ENCODE results near the gene SLC37A1.

SLC37A1 gene

GRCh38 chr21:42495027-42495426 lies 18.6 kb upstream of the SLC37A1 start:
- no peak overlapping the region for H3K27ac ChIP-seq (ENCODE audit: insufficient read depth in 1 of 2, low read depth in 1 of 2, low read length in 2 of 2, poor library complexity in 1 of 2, severe bottlenecking in 2 of 2)
- no peaks in the 10 kb centered on the region for H3K27me3 ChIP-seq (replicated peaks in 2 of 5; ENCODE audit: control insufficient read depth in 4 of 5, insufficient read depth in 5 of 5, low read length in 4 of 5)
- peak overlapping the region in 1 of 7 experiments; percentile 85 for H3K4me3 ChIP-seq (ENCODE audit: control insufficient read depth in 1 of 7, extremely low read depth in 1 of 7, insufficient read depth in 4 of 7, low read depth in 2 of 7, low read length in 6 of 7)
- no peaks in the 10 kb centered on the region for H3K9me3 ChIP-seq (ENCODE audit: control extremely low read depth in 1 of 5, control insufficient read depth in 4 of 5, insufficient read depth in 2 of 5, low read depth in 1 of 5, low read length in 4 of 5)
- ChIA-PET POLR2A (no interaction called here), CTCF (interaction anchor here (1.0 to 1.5 kb wide), 3 partner anchors 8 to 28 kb away, joined by 3 to 5 read pairs (median 5); no protein-coding TSS in a partner anchor)
- H3K4me1 ChIP-seq (ENCODE audit: control extremely low read depth in 1 of 4, control insufficient read depth in 4 of 4, insufficient read depth in 4 of 4, low read length in 3 of 4): peaks cover 16 to 59% (median 44%) of the 10 kb centered on the region in 4 experiments
- H3K36me3 ChIP-seq (ENCODE audit: control insufficient read depth in 4 of 4, insufficient read depth in 4 of 4, low read length in 3 of 4): no peaks in the 10 kb centered on the region
- DNase-seq: no peak
- WGBS (ENCODE audit: insufficient coverage): 96% methylated on average over 5 of the region's 5 CpGs

GRCh38 chr21:42495765-42496119 lies 17.9 kb upstream of the SLC37A1 start:
- H3K4me3 ChIP-seq (ENCODE audit: control insufficient read depth in 1 of 7, extremely low read depth in 1 of 7, insufficient read depth in 4 of 7, low read depth in 2 of 7, low read length in 6 of 7): peak overlapping the region; percentile 4 to 85 (median 69)
- 3% methylated on average over 17 of the region's 18 CpGs for WGBS (ENCODE audit: insufficient coverage)
- H3K9me3 ChIP-seq (ENCODE audit: control extremely low read depth in 1 of 5, control insufficient read depth in 4 of 5, insufficient read depth in 2 of 5, low read depth in 1 of 5, low read length in 4 of 5): no peaks in the 10 kb centered on the region
- H3K36me3 ChIP-seq (ENCODE audit: control insufficient read depth in 4 of 4, insufficient read depth in 4 of 4, low read length in 3 of 4): no peaks in the 10 kb centered on the region
- H3K27me3 ChIP-seq (replicated peaks in 2 of 5; ENCODE audit: control insufficient read depth in 4 of 5, insufficient read depth in 5 of 5, low read length in 4 of 5): no peaks in the 10 kb centered on the region
- peaks cover 16 to 52% (median 39%) of the 10 kb centered on the region in 4 experiments for H3K4me1 ChIP-seq (ENCODE audit: control extremely low read depth in 1 of 4, control insufficient read depth in 4 of 4, insufficient read depth in 4 of 4, low read length in 3 of 4)
- no peak for DNase-seq
- ChIA-PET CTCF (interaction anchor here (0.9 to 1.5 kb wide), 5 partner anchors 8 to 29 kb away, joined by 3 to 5 read pairs (median 4); no protein-coding TSS in a partner anchor), POLR2A (interaction anchor here (0.8 kb wide), 1 partner anchor 18 kb away, joined by 3 read pairs; the partner anchor contains the start of gene SLC37A1)
- peak overlapping the region in 1 of 2 experiments; percentile 41 for H3K27ac ChIP-seq (ENCODE audit: insufficient read depth in 1 of 2, low read depth in 1 of 2, low read length in 2 of 2, poor library complexity in 1 of 2, severe bottlenecking in 2 of 2)

GRCh38 chr21:42496120-42496838 lies 17.4 kb upstream of the SLC37A1 start, which contains the start of gene RSPH1:
Gene RSPH1, minus strand, starts transcription at chr21:42496224. Its CDS starts 38 bp downstream, at chr21:42496186.
- Histone ChIP-seq H3K27me3 (replicated peaks in 2 of 5; ENCODE audit: control insufficient read depth in 4 of 5, insufficient read depth in 5 of 5, low read length in 4 of 5) (no peaks in the 10 kb centered on the region), H3K4me3 (ENCODE audit: control insufficient read depth in 1 of 7, extremely low read depth in 1 of 7, insufficient read depth in 4 of 7, low read depth in 2 of 7, low read length in 6 of 7) (peak within 1 kb of the TSS; percentile 46 to 85 (median 69)), H3K4me1 (ENCODE audit: control extremely low read depth in 1 of 4, control insufficient read depth in 4 of 4, insufficient read depth in 4 of 4, low read length in 3 of 4) (peaks cover 16 to 47% (median 36%) of the 10 kb centered on the region in 4 experiments), H3K27ac (ENCODE audit: insufficient read depth in 1 of 2, low read depth in 1 of 2, low read length in 2 of 2, poor library complexity in 1 of 2, severe bottlenecking in 2 of 2) (peak within 1 kb of the TSS; percentile 91 to 92), H3K9me3 (ENCODE audit: control extremely low read depth in 1 of 5, control insufficient read depth in 4 of 5, insufficient read depth in 2 of 5, low read depth in 1 of 5, low read length in 4 of 5) (no peaks in the 10 kb centered on the region), H3K36me3 (ENCODE audit: control insufficient read depth in 4 of 4, insufficient read depth in 4 of 4, low read length in 3 of 4) (no peaks in the 10 kb centered on the region)
- ChIA-PET CTCF (interaction anchor here (0.9 to 1.5 kb wide), 6 partner anchors 9 to 28 kb away, joined by 3 to 6 read pairs (median 4); no protein-coding TSS in a partner anchor), POLR2A (interaction anchor here (0.8 kb wide), 1 partner anchor 18 kb away, joined by 3 read pairs; the partner anchor contains the start of gene SLC37A1)
- DNase-seq: peak; percentile 98 to 99 (median 99)
- WGBS (ENCODE audit: insufficient coverage): 0% methylated on average over 57 of the region's 58 CpGs

- DNase-seq: no peak
- H3K27ac ChIP-seq (ENCODE audit: insufficient read depth in 1 of 2, low read depth in 1 of 2, low read length in 2 of 2, poor library complexity in 1 of 2, severe bottlenecking in 2 of 2): peak overlapping the region; percentile 91 to 92
- H3K36me3 ChIP-seq (ENCODE audit: control insufficient read depth in 4 of 4, insufficient read depth in 4 of 4, low read length in 3 of 4): no peaks in the 10 kb centered on the region
- peak overlapping the region; percentile 46 to 85 (median 69) for H3K4me3 ChIP-seq (ENCODE audit: control insufficient read depth in 1 of 7, extremely low read depth in 1 of 7, insufficient read depth in 4 of 7, low read depth in 2 of 7, low read length in 6 of 7)
- H3K4me1 ChIP-seq (ENCODE audit: control extremely low read depth in 1 of 4, control insufficient read depth in 4 of 4, insufficient read depth in 4 of 4, low read length in 3 of 4): peaks cover 13 to 43% (median 34%) of the 10 kb centered on the region in 4 experiments
- no peaks in the 10 kb centered on the region for H3K9me3 ChIP-seq (ENCODE audit: control extremely low read depth in 1 of 5, control insufficient read depth in 4 of 5, insufficient read depth in 2 of 5, low read depth in 1 of 5, low read length in 4 of 5)
- ChIA-PET POLR2A (no interaction called here), CTCF (interaction anchor here (0.7 to 1.4 kb wide), 4 partner anchors 9 to 260 kb away, joined by 3 to 6 read pairs (median 4); no protein-coding TSS in a partner anchor)
- H3K27me3 ChIP-seq (replicated peaks in 2 of 5; ENCODE audit: control insufficient read depth in 4 of 5, insufficient read depth in 5 of 5, low read length in 4 of 5): no peaks in the 10 kb centered on the region
- WGBS (ENCODE audit: insufficient coverage): 11% methylated on average over 13 of the region's 19 CpGs
Observed at GRCh38 chr21:42496839-42497202, 16.8 kb upstream of the SLC37A1 start.

GRCh38 chr21:42498012-42498411 lies 15.6 kb upstream of the SLC37A1 start:
- DNase-seq: no peak
- POLR2A ChIA-PET: no interaction called here
- H3K36me3 ChIP-seq (ENCODE audit: control insufficient read depth in 4 of 4, insufficient read depth in 4 of 4, low read length in 3 of 4): no peaks in the 10 kb centered on the region
- peaks cover 12 to 37% (median 31%) of the 10 kb centered on the region in 4 experiments for H3K4me1 ChIP-seq (ENCODE audit: control extremely low read depth in 1 of 4, control insufficient read depth in 4 of 4, insufficient read depth in 4 of 4, low read length in 3 of 4)
- CTCF ChIA-PET: interaction anchor here (1.2 to 1.4 kb wide), 2 partner anchors 38 to 261 kb away, joined by 4 read pairs; no protein-coding TSS in a partner anchor
- WGBS (ENCODE audit: insufficient coverage): 83% methylated on average over 2 of the region's 5 CpGs
- H3K9me3 ChIP-seq (ENCODE audit: control extremely low read depth in 1 of 5, control insufficient read depth in 4 of 5, insufficient read depth in 2 of 5, low read depth in 1 of 5, low read length in 4 of 5): no peaks in the 10 kb centered on the region
- H3K27ac ChIP-seq (ENCODE audit: insufficient read depth in 1 of 2, low read depth in 1 of 2, low read length in 2 of 2, poor library complexity in 1 of 2, severe bottlenecking in 2 of 2): no peak overlapping the region
- H3K4me3 ChIP-seq (ENCODE audit: control insufficient read depth in 1 of 7, extremely low read depth in 1 of 7, insufficient read depth in 4 of 7, low read depth in 2 of 7, low read length in 6 of 7): no peak overlapping the region
- no peaks in the 10 kb centered on the region for H3K27me3 ChIP-seq (replicated peaks in 2 of 5; ENCODE audit: control insufficient read depth in 4 of 5, insufficient read depth in 5 of 5, low read length in 4 of 5)

- no peaks in the 10 kb centered on the region for H3K9me3 ChIP-seq (ENCODE audit: control extremely low read depth in 1 of 5, control insufficient read depth in 4 of 5, insufficient read depth in 2 of 5, low read depth in 1 of 5, low read length in 4 of 5)
- POLR2A ChIA-PET: interaction anchor here (0.6 to 0.7 kb wide), 2 partner anchors 32 to 126 kb away, joined by 3 to 4 read pairs; no protein-coding TSS in a partner anchor
- CTCF ChIA-PET: interaction anchor here (0.9 to 1.4 kb wide), 3 partner anchors 13 to 37 kb away, joined by 3 to 5 read pairs (median 4); no protein-coding TSS in a partner anchor
- peaks cover 25 to 48% (median 44%) of the 10 kb centered on the region in 4 experiments for H3K4me1 ChIP-seq (ENCODE audit: control extremely low read depth in 1 of 4, control insufficient read depth in 4 of 4, insufficient read depth in 4 of 4, low read length in 3 of 4)
- no peaks in the 10 kb centered on the region for H3K27me3 ChIP-seq (replicated peaks in 2 of 5; ENCODE audit: control insufficient read depth in 4 of 5, insufficient read depth in 5 of 5, low read length in 4 of 5)
- no peaks in the 10 kb centered on the region for H3K36me3 ChIP-seq (ENCODE audit: control insufficient read depth in 4 of 4, insufficient read depth in 4 of 4, low read length in 3 of 4)
- 83% methylated on average over 7 of the region's 15 CpGs for WGBS (ENCODE audit: insufficient coverage)
- DNase-seq: peak in 1 of 3 donors; percentile 29
- H3K27ac ChIP-seq (ENCODE audit: insufficient read depth in 1 of 2, low read depth in 1 of 2, low read length in 2 of 2, poor library complexity in 1 of 2, severe bottlenecking in 2 of 2): no peak overlapping the region
- H3K4me3 ChIP-seq (ENCODE audit: control insufficient read depth in 1 of 7, extremely low read depth in 1 of 7, insufficient read depth in 4 of 7, low read depth in 2 of 7, low read length in 6 of 7): no peak overlapping the region
Observed at GRCh38 chr21:42499444-42500112, 14.1 kb upstream of the SLC37A1 start.

Data from common myeloid progenitor, CD34-positive (primary cell).